SH-SY5Y (cell line): ENCODE data around the gene NCOA1.

Experiments
- GATA2 ChIP-seq: IDR thresholded peaks from 2 replicates; pipeline ENCODE4 v1.6.1; 2011; ENCODE audit warnings: mild to moderate bottlenecking, low read depth, low read length
- GATA3 ChIP-seq: IDR thresholded peaks from 2 replicates; pipeline ENCODE4 v1.6.1; 2011; ENCODE audit warnings: low read depth, mild to moderate bottlenecking, low read length, moderate library complexity

The NCOA1 gene

DNA sequence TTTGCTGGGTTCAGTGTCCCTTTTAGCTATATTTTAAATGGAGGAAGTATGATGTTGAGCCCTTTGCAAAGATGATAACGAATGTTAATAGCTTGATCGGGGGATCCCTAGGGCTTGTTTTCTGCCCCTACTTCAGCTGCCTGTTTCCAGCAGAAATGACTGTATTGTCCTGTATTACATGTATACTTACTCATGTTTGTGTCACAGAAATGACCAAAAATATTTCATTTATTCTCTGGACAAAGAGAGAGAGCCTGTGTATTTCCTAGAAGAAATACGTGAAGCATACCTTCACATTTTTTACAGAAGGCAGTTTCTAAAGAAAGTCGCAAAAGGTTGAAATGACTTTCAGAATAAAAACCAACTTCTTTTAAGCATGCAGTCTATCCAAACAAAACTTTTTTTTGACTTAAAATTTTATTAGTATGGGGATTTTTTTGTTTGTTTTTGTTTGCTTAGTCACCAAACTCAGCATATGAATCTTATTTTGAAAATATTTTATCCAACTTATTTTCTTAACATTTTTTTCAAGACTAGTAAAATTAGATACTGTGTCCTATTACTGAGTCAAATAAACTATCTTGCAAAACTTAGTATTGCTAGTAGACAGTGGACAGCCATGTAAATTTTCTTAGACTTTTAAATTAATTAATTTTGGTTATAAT lies 233.2 kb downstream of the NCOA1 start:
- TF ChIP-seq GATA3 (no peak), GATA2 (no peak)

DNA sequence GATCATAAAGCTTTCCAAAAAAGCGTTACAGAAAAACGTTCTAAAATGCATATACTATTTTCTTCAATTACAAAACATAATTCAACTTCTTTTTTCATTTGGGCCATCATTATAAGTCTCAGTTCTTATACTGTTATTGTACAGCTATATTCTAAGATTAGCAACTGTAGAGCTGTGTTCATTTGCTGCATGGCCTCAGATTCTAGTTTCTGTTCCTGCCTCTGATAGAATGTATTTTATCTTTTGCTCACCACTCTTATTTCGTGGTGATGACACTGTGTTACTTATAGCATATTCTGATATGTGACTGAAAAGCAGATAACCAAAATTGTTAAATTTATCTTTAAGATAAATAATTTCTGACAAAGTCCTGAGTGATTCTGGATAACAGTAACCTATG lies 234.9 kb downstream of the NCOA1 start:
- TF ChIP-seq GATA3 (no peak), GATA2 (no peak)

DNA sequence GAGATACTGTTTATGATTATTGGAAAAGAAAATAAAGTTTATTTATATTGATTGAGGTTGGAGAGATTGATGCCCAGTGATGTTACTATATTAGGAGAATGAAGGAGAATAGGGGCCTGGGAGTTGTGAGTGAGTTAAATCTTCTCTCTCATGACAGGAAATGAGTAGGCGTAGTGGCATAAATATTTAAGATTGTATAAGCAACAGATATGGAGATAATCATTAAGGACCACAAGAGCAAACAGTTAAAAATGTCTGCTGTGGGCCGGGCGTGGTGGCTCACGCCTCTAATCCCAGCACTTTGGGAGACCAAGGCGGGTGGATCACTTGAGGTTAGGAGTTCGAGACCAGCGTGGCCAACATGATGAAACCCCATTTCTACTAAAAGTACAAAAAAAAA lies 239.4 kb downstream of the NCOA1 start:
- TF ChIP-seq GATA3 (no peak), GATA2 (no peak)

DNA sequence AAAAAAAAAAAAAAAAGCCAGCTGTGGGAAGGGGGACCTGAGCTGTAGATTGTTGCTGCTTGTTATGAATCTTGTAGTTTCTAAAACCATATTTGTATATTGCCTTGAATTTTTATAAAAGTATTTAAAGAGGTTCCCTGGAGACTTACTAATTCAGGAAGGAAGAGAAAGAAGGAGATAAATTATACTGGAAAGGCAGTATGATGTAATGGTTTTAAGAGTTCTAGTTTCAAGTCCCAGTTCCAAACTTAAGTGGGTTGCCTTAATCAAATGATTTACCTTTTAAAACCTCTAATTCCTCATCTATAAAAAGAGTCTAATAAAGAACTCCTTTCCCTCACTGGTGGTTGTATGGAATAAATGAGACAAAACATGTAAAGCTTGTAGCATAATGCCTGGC lies 240.0 kb downstream of the NCOA1 start:
- TF ChIP-seq GATA2: no peak
- no peak for TF ChIP-seq GATA3

DNA sequence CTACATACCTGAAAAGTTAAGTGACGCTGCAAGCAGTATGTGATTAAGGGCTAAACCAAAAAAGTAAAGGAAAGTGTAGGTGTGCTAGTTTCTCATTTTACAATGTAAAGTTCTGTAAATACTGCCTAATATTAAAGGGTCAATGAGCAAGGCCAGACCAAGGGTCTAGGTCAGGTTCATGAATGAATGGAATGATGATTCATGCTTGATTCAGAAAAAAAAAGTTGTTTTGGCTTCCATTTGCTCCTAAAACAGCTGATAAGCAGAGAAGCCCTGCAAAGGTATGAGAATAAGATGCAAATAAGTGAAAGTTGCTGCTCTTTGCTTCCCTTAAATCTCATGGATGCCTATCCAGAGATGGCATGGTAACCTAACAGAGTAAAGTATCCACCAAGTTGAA lies 240.9 kb downstream of the NCOA1 start:
- TF ChIP-seq GATA2 (no peak), GATA3 (no peak)

DNA sequence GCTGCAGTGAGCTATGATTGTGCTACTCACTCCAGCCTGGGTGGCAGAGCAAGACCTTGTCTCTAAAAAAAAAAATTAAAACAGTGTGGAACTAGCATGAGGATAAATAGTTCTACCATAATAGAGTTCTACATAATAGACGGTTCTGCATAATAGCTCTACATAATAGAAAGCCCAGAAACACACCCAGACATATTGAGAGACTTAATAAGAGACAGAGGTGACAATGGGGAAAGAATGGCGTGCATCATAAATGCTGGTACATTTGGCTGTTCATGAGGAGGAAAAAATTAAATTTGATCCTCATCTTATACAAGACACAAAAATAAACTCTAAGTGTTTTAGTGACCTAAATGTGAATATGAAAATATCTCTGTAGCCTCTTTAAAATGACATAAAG lies 243.7 kb downstream of the NCOA1 start:
- TF ChIP-seq GATA2 (no peak), GATA3 (no peak)

DNA sequence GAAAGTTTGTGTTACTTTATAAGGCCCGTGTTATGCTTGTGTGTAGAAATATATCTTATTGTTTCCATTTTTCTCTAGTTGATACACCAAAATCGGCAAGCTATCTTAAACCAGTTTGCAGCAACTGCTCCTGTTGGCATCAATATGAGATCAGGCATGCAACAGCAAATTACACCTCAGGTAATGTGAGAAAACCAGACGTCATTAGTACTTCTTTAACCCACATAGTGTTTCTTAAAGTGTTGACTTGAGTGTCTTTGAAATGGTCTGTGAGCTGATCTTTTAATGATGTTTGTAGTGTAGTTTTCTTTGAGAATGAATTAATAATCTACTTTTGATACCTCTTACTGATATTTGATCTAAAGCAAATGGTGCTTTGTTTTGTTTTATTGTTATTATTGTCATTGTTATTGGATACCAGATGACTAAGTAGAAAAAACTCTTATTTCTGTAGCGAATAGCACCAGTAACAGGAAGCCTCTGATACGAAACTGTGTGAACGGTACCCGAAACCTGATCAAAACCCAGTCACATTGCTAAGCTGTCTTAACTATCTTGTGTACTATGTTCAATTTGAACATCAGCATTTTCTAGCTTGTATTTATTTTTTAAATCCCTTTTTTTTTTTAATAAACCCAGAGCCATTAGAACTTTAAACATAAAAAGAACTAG lies 248.4 kb downstream of the NCOA1 start:
- TF ChIP-seq GATA3 (no peak), GATA2 (no peak)

DNA sequence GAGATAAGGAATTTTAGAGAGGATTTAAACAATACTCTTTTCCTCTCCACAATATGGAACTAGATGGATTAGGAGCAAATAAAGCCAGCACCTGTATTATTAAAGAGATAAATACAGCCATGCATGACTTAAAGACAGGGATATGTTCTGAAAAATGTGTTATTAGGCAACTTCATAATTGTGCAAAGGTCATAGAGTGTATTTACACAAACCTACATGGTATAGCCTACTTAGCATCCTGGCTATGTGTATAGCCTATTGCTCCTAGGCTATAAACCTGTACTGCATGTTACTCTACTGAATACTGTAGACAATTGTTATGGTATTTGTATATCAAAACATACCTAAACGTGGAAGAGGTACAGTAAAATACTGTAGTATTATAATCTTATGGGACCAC lies 249.1 kb downstream of the NCOA1 start:
- TF ChIP-seq GATA3: no peak
- TF ChIP-seq GATA2: no peak

DNA sequence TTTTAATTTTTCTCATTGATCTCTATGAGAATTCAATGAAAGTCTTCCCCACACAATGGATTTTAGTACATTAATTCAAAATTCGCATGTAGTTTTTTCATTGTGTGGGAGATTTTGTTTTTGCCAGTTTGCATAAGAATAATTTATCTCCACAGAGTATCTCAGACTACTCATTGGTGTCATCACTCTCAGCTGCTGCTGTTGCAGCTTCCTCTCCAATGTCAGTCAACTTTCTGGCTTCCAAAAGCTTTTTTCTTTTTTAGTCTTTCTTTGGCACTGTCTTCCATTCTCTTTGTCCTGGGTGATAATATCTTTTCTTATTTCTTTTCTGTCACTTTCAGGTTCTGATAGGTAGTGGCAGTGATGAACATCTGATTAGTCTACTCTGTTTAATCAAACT lies 251.7 kb downstream of the NCOA1 start:
- no peak for TF ChIP-seq GATA3
- TF ChIP-seq GATA2: no peak

DNA sequence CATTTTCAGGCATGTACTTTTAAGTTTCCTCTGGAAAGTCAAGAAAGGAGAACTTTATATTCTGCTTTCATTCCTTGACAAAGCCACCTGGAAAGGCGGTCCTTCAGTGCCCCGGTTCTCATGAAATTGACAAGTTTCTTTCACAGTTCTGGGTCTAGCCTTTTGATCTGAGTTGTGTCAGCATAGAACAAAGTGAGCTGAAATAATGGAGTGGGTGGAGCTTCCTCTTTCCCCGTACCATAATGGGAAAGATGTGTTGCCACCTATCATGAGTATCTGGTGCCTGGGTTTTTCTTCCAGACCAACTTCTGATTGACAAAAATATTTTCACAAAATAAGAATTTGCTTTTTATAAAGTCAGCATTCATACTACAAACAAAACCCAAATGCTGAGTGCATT lies 252.9 kb downstream of the NCOA1 start:
- TF ChIP-seq GATA2 (no peak), GATA3 (no peak)

DNA sequence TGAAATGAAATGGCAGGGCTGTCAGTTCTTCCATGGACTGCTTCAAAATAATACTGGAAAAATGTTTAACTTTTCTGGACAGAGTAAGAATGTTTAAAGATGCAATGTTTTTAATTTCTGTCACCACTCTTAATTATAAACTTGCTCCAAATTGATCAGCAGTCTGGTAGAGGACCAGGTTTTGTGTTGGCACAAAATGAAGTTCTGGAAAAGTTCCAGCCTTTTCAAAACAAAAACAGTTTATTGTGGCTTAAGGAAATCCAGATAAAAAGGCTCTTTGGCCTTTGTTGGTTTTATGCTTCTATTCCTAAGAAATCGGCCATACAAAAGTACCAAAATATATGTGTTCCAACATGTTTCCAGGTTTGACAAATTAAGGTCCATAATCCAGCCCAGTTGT lies 253.3 kb downstream of the NCOA1 start:
- TF ChIP-seq GATA3 (no peak), GATA2 (no peak)

DNA sequence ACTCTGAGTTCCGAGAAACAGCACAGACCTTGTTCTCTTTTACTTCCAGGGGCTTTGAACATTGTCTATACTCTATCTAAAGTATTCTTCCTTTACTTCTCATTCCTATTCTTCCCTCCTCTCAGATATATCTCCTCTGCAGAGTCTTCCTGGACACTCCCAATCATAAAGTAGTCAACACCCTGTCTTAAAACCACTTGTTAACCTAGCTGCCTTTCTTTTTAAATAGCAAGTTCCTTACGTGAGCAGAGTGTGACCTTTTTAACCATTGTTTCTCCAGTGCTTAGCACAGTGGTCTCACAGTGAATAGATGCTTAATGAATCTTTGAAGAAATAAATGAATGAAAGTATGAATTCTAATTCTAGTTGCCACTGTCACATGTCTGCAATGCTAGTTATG lies 254.8 kb downstream of the NCOA1 start:
- no peak for TF ChIP-seq GATA2

DNA sequence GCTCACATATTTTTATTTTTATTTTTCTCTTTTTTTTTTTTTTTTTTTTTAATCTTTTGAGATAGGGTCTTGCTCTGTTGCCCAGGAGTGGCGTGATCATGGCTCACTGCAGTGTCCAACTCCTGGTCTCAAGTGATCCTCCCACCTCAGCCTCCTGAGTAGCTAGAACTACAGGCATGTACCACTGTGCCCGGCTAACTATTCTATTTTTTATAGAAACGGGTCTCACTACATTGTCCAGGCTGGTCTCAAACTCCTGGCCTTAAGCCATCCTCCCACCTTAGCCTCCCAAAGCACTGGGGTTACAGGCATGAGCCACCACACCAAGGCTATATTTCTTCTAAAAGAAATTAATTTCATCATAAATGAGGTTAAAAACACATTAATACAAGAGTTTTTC lies 256.2 kb downstream of the NCOA1 start:
- TF ChIP-seq GATA3: no peak

DNA sequence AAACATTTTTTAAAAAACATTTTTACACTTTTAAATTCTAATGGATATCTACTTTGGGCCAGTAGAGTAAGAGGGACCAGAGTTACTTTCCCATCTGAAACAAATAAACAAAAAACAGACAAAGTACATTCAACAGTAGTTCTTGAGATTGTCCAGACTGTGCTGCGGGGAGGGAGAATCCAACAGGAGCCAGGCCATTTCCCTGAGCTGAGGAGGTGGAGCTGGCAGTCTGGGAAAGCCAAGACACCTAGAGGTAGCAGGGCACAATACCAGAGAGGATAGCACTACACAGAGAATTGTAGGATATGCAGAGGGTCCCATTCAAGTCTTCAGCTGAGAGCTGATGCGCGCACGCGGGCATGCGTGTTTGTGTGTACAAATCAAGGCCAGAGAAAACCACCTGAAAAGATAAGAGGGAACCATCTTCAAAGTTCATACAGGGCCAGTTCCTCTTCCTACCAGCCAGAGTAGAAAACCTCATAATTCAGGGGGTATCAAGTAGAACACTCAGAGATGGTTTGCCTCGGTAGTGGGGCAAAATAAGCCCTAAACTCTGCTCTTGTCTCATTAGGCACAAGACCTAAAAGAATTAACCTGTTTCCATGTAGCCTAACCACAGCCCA lies 258.1 kb downstream of the NCOA1 start:
- no peak for TF ChIP-seq GATA2
- TF ChIP-seq GATA3: no peak

DNA sequence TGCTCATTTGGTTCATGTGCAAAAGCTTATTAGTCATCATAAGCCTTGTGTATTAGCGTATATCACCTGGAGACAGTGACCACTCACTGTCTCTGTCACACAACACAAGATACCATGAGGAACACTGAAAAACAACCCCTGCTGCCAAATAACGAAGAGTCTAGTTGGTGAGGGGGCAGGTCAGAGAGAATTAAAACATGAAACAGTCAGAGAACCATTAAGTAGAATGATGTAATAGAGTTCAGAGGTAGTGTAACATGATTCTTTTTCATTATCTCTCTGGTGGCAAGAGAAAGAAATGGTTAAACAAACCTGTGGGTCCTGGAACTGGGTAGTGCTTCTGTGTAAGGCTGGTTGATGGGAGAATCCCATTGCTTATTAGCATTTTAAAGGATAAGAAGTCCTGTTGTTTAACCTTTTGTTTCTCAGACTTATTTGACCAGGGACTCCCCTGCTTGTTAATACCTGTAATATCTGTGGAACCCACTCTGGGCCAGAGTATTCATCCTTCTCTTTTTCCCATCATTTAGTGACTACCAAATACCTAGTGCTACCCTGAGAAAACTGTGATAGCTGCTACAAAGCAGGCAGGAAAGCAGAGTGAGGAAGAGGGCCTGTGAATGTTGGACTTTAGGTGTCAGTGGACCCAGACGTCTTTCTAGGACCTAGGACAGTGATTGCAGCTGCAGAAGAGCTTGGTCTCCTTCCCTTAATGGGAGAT lies 264.1 kb downstream of the NCOA1 start:
- TF ChIP-seq GATA2 (no peak), GATA3 (no peak)
